ENCODE measurements around the gene EXOC3L4. TPM values are rescaled to one million over a fixed set of nuclear protein-coding genes. Genes with fewer than 3 reads are reported as not detected.

The EXOC3L4 gene
- total and polyA plus RNA-seq, 2 donors (not counting 1 experiment from before 2014, with no cell fraction given) = 0.39 to 0.50 TPM

DNA sequence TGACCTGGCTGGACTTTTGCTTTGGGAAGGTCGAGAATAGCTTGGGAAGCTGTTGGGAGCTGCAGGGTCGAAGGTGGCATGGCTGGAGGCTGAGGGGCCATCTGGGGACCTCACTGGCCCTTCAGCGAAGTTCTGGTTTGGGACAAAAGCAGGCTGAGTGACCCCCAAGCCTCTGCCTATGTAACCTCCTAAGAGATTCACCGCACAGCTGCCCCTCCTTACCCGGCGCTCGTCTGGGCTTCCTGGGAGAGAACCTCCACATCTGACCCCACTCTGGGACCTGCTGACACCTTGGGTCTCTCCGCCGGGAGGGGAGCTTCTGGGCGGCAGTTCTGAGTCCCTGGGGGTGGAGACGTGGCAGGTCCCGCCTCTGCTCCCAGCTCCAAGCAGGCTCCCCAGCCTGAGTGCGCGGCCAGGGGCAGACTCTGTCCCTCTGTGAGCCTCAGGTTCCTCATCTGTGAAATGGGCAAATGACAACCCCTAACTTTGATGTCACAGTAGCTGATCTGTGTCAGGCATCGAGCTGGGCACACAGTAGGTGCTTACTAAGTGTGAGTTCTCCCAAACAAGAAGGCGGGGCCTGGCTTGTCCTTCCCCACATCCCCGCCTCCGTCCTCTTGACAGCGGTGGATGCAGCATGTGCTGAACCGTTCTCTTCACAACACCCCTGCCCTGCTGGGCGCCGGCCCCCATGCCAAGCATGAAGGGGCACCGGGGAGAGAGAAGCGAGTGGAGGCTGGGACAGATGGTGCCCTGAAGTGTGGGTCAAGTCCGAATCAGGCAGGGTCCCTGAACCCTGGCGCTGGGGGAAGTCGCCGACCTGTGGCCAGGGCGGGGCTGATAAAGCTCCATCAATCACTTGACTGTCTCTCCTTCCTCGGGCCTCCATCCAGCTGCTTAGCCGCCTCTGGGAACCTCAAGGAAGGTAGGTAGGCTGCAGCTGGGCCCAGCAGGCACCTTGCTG, 3.8 kb downstream of the EXOC3L4 start:
- no peak overlapping the region for H3K27ac ChIP-seq (ENCODE audit: insufficient read depth, low read length)
- H3K9ac ChIP-seq (ENCODE audit: insufficient read depth, low read length) = no peak overlapping the region
- peaks cover 14% of the 10 kb centered on the region for H3K27me3 ChIP-seq (ENCODE audit: control insufficient read depth, insufficient read depth, low read length)
- DNase-seq (ENCODE audit: low read depth in 2 of 2) = no peak
- no peaks in the 10 kb centered on the region for H3K9me3 ChIP-seq (ENCODE audit: control insufficient read depth, insufficient read depth, low read depth, low read length)
- H2AFZ ChIP-seq (ENCODE audit: low read length) = no peak overlapping the region
- H3K79me2 ChIP-seq (ENCODE audit: control insufficient read depth, insufficient read depth, low read length) = no peaks in the 10 kb centered on the region
- TF ChIP-seq, protein P1, sequence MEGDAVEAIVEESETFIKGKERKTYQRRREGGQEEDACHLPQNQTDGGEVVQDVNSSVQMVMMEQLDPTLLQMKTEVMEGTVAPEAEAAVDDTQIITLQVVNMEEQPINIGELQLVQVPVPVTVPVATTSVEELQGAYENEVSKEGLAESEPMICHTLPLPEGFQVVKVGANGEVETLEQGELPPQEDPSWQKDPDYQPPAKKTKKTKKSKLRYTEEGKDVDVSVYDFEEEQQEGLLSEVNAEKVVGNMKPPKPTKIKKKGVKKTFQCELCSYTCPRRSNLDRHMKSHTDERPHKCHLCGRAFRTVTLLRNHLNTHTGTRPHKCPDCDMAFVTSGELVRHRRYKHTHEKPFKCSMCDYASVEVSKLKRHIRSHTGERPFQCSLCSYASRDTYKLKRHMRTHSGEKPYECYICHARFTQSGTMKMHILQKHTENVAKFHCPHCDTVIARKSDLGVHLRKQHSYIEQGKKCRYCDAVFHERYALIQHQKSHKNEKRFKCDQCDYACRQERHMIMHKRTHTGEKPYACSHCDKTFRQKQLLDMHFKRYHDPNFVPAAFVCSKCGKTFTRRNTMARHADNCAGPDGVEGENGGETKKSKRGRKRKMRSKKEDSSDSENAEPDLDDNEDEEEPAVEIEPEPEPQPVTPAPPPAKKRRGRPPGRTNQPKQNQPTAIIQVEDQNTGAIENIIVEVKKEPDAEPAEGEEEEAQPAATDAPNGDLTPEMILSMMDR (conservative IDR thresholded peaks at IDR 0.05 in 1 of 2, IDR thresholded peaks at IDR 0.05 in 1 of 2; ENCODE audit: low read depth in 1 of 2, low read length in 2 of 2) = no peak
- TF ChIP-seq EZH2 (IDR thresholded peaks at IDR 0.05; ENCODE audit: low read length, missing control alignments) = no peak
- peaks cover 4% of the 10 kb centered on the region for H3K4me1 ChIP-seq (ENCODE audit: control insufficient read depth, extremely low read depth, insufficient read depth, low read length)
- H4K20me1 ChIP-seq (ENCODE audit: control insufficient read depth, extremely low read depth, insufficient read depth, low read length) = no peaks in the 10 kb centered on the region
- H3K36me3 ChIP-seq (ENCODE audit: control insufficient read depth, insufficient read depth, low read length) = no peaks in the 10 kb centered on the region
- no peak overlapping the region for H3K4me3 ChIP-seq (replicated peaks in 1 of 4; ENCODE audit: control extremely low read depth in 1 of 4, insufficient read depth in 1 of 4, low read depth in 3 of 4, low read length in 4 of 4)
- no peak overlapping the region for H3K4me2 ChIP-seq (ENCODE audit: extremely low read depth, insufficient read depth, low read length)

DNA sequence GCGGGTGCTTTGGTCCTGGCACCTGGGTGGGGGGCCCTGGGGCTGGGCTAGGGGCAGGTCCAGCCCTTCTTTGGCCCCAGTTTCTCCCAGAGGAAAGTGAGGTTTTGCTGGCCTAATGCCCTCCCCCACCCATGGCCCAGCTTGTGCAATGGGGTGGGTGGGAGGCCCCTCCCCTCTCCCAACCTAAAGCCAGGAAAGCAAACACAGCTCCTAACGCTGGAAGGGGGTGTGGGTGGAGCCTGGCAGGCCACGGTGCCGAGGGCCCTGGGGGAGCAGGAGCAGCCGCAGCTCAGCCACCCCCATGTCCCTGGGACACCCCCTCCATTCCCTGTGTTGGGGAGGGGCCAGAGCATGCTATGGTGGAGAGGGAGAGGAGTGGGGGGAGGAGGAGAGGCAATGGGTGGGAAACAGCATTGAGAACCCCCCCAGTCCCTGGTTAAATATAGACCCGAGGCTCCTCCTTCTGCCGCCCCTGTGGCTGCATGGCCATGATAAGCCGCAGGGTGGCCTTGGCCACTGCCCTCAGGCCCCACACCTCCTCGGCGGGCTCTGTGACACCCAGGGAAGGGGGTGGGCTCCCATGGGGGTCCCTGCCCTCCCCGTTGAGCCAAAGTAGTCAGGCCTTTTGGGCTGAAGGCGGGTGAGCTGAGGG, 4.7 kb downstream of the EXOC3L4 start:
- no peaks in the 10 kb centered on the region for H3K9me3 ChIP-seq (ENCODE audit: control insufficient read depth, insufficient read depth, low read depth, low read length)
- H3K4me2 ChIP-seq (ENCODE audit: extremely low read depth, insufficient read depth, low read length) = no peak overlapping the region
- no peaks in the 10 kb centered on the region for H3K79me2 ChIP-seq (ENCODE audit: control insufficient read depth, insufficient read depth, low read length)
- H3K27me3 ChIP-seq (ENCODE audit: control insufficient read depth, insufficient read depth, low read length) = peaks cover 22% of the 10 kb centered on the region
- no peaks in the 10 kb centered on the region for H4K20me1 ChIP-seq (ENCODE audit: control insufficient read depth, extremely low read depth, insufficient read depth, low read length)
- no peak for TF ChIP-seq EZH2 (IDR thresholded peaks at IDR 0.05; ENCODE audit: low read length, missing control alignments)
- TF ChIP-seq, protein P1 (conservative IDR thresholded peaks at IDR 0.05 in 1 of 2, IDR thresholded peaks at IDR 0.05 in 1 of 2; ENCODE audit: low read depth in 1 of 2, low read length in 2 of 2) = no peak
- no peaks in the 10 kb centered on the region for H3K36me3 ChIP-seq (ENCODE audit: control insufficient read depth, insufficient read depth, low read length)
- no peak for DNase-seq (ENCODE audit: low read depth in 2 of 2)
- H3K4me1 ChIP-seq (ENCODE audit: control insufficient read depth, extremely low read depth, insufficient read depth, low read length) = peaks cover 4% of the 10 kb centered on the region
- H3K27ac ChIP-seq (ENCODE audit: insufficient read depth, low read length) = no peak overlapping the region
- H2AFZ ChIP-seq (ENCODE audit: low read length) = no peak overlapping the region
- H3K9ac ChIP-seq (ENCODE audit: insufficient read depth, low read length) = no peak overlapping the region
- no peak overlapping the region for H3K4me3 ChIP-seq (replicated peaks in 1 of 4; ENCODE audit: control extremely low read depth in 1 of 4, insufficient read depth in 1 of 4, low read depth in 3 of 4, low read length in 4 of 4)

DNA sequence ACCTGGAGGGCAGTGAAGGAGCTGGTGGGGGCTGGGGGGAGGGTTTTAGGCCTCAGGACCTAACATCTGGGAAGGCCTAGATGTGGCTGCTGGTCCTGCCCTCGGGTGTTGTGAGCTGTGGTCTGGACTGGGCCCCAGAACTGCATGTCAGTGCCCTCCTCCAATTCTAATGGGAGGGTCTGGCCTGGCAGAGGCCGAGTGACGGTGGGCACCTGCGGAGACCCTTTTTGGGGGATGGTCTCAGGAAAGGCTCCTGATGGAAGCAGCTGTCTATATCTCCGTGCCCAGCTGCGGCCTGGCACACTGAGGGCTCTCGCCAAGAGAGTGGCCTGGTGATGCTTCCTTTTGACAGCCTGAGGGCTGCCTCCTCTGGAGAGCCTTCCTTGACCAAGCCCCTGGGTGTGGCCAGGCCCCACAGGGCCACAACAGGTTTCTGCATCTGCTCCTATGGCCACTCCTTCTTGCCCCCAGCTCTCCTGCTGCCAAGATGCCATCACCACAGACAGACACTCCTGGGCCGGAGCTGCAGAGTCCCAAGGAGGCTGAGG, 5.3 kb downstream of the EXOC3L4 start:
- H3K27ac ChIP-seq (ENCODE audit: insufficient read depth, low read length) = no peak overlapping the region
- no peaks in the 10 kb centered on the region for H3K36me3 ChIP-seq (ENCODE audit: control insufficient read depth, insufficient read depth, low read length)
- H3K79me2 ChIP-seq (ENCODE audit: control insufficient read depth, insufficient read depth, low read length) = no peaks in the 10 kb centered on the region
- no peak overlapping the region for H3K9ac ChIP-seq (ENCODE audit: insufficient read depth, low read length)
- DNase-seq (ENCODE audit: low read depth in 2 of 2) = no peak
- no peak overlapping the region for H3K4me2 ChIP-seq (ENCODE audit: extremely low read depth, insufficient read depth, low read length)
- no peaks in the 10 kb centered on the region for H3K9me3 ChIP-seq (ENCODE audit: control insufficient read depth, insufficient read depth, low read depth, low read length)
- peaks cover 2% of the 10 kb centered on the region for H3K4me1 ChIP-seq (ENCODE audit: control insufficient read depth, extremely low read depth, insufficient read depth, low read length)
- H2AFZ ChIP-seq (ENCODE audit: low read length) = no peak overlapping the region
- H3K27me3 ChIP-seq (ENCODE audit: control insufficient read depth, insufficient read depth, low read length) = peaks cover 28% of the 10 kb centered on the region
- no peaks in the 10 kb centered on the region for H4K20me1 ChIP-seq (ENCODE audit: control insufficient read depth, extremely low read depth, insufficient read depth, low read length)
- TF ChIP-seq EZH2 (IDR thresholded peaks at IDR 0.05; ENCODE audit: low read length, missing control alignments) = no peak
- TF ChIP-seq, protein P1 (conservative IDR thresholded peaks at IDR 0.05 in 1 of 2, IDR thresholded peaks at IDR 0.05 in 1 of 2; ENCODE audit: low read depth in 1 of 2, low read length in 2 of 2) = no peak
- no peak overlapping the region for H3K4me3 ChIP-seq (replicated peaks in 1 of 4; ENCODE audit: control extremely low read depth in 1 of 4, insufficient read depth in 1 of 4, low read depth in 3 of 4, low read length in 4 of 4)
